Activated B cell treated with CpG ODN at 0.5 μM for 24 hours (primary cell): ENCODE measurements around the gene MOSMO. TPM values are rescaled to one million over a fixed set of nuclear protein-coding genes. Genes with fewer than 3 reads are reported as not detected.

ENCODE experiments used
- ATAC-seq: fragments of 200-7000 bp; cut with Tn5 transposase; one replicate; pipeline ENCODE4 v1.10.0; 2021; ENCODE audit warnings: low read depth, mild to moderate bottlenecking, moderate library complexity
- CTCF ChIA-PET: fragments of 350-600 bp; sonication (Branson Sonifier 250); formaldehyde crosslinking; loops from one replicate; lab custom pipeline; 2021; ENCODE audit warnings: antibody characterized with exemption; lab: Charles Lee
- POLR2A ChIA-PET: fragments of 350-600 bp; sonication (Branson Sonifier 250); formaldehyde crosslinking; loops from one replicate; lab custom pipeline; 2021; ENCODE audit warnings: antibody characterized with exemption; lab: Charles Lee
- DNase-seq: peaks from one replicate; pipeline ENCODE4 v3.0.0; 2022
- H3K27ac Mint-ChIP-seq: one replicate; pipeline ENCODE4 v1.8.0; 2020; ENCODE audit warnings: mixed read lengths
- H3K27me3 Mint-ChIP-seq: one replicate; pipeline ENCODE4 v1.8.0; 2021; ENCODE audit warnings: mixed read lengths
- H3K36me3 Mint-ChIP-seq: one replicate; pipeline ENCODE4 v1.8.0; 2021; ENCODE audit warnings: low read depth, mixed read lengths
- H3K4me1 Mint-ChIP-seq: one replicate; pipeline ENCODE4 v1.8.0; 2021; ENCODE audit warnings: mixed read lengths
- H3K4me3 Mint-ChIP-seq: one replicate; pipeline ENCODE4 v1.8.0; 2020; ENCODE audit warnings: mild to moderate bottlenecking, mixed read lengths
- H3K9me3 Mint-ChIP-seq: one replicate; pipeline ENCODE4 v1.8.0; 2020; ENCODE audit warnings: mixed read lengths
- intact Hi-C: fragments of 100-400 bp; cut with micrococcal nuclease; formaldehyde crosslinking; loops from one replicate; pipeline ENCODE4 v1.15.1; 2024
- total RNA-seq: library from RNA; stranded (reverse); gene quantifications from 2 replicates; pipeline ENCODE4 v1.2.3, GENCODE V29; 2022
- TF ChIP-seq, protein P1 (sequence below): fragments of 200-600 bp; IDR thresholded peaks from one replicate; pipeline ENCODE4 v1.8.0; 2022; ENCODE audit warnings: antibody characterized with exemption, mild to moderate bottlenecking

The MOSMO gene
- total RNA-seq, 1 donor from 2014 or later = 21.3 TPM

- DNase-seq (no peak), ATAC-seq (no peak)
- Mint-ChIP-seq H3K4me1 (no peaks in the 10 kb centered on the region), H3K27me3 (no peaks in the 10 kb centered on the region), H3K9me3 (no peaks in the 10 kb centered on the region), H3K36me3 (peaks cover 51% of the 10 kb centered on the region), H3K27ac (no peak overlapping the region), H3K4me3 (no peak overlapping the region)
- intact Hi-C loops = no loop called here
- TF ChIP-seq, protein P1, sequence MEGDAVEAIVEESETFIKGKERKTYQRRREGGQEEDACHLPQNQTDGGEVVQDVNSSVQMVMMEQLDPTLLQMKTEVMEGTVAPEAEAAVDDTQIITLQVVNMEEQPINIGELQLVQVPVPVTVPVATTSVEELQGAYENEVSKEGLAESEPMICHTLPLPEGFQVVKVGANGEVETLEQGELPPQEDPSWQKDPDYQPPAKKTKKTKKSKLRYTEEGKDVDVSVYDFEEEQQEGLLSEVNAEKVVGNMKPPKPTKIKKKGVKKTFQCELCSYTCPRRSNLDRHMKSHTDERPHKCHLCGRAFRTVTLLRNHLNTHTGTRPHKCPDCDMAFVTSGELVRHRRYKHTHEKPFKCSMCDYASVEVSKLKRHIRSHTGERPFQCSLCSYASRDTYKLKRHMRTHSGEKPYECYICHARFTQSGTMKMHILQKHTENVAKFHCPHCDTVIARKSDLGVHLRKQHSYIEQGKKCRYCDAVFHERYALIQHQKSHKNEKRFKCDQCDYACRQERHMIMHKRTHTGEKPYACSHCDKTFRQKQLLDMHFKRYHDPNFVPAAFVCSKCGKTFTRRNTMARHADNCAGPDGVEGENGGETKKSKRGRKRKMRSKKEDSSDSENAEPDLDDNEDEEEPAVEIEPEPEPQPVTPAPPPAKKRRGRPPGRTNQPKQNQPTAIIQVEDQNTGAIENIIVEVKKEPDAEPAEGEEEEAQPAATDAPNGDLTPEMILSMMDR = no peak
- POLR2A ChIA-PET = no interaction called here
- CTCF ChIA-PET = no interaction called here
Measured at GRCh38 chr16:21985524-21985923, 22.4 kb upstream of the MOSMO start.

DNA sequence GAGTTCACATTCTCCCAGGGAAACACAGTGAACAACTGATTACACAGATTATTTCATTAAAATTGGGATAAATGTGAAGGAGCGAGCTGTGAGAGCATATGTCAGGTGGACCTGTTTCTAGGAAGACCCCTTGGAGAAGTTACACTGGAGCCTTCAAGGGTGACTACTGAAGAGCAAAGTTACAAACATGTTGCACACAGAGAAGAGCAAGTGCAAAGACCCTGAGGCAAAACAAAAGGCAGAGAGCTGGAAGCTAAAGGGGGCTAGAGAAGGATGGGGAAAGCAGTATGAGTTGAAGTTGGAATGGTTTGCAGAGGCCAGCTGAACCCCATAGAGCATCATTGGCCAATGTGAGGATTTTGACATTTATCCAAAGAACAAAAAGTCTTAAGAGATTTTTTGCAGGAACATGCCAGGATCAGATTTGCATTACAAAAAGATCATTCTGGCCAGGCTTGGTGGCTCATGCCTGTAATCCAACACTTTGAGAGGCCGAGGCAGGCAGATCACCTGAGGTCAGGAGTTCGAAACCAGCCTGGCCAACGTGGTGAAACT lies 21.1 kb upstream of the MOSMO start:
- CTCF ChIA-PET = no interaction called here
- H3K9me3 Mint-ChIP-seq = no peaks in the 10 kb centered on the region
- TF ChIP-seq, protein P1 = no peak
- ATAC-seq (no peak), DNase-seq (no peak)
- H3K36me3 Mint-ChIP-seq = peaks cover 40% of the 10 kb centered on the region
- H3K27ac Mint-ChIP-seq = no peak overlapping the region
- POLR2A ChIA-PET = no interaction called here
- H3K4me3 Mint-ChIP-seq = no peak overlapping the region
- H3K27me3 Mint-ChIP-seq = no peaks in the 10 kb centered on the region
- no peaks in the 10 kb centered on the region for H3K4me1 Mint-ChIP-seq
- intact Hi-C loops = no loop called here

- CTCF ChIA-PET = no interaction called here
- TF ChIP-seq, protein P1 = no peak
- Mint-ChIP-seq H3K4me3 (no peak overlapping the region), H3K9me3 (no peaks in the 10 kb centered on the region), H3K27me3 (no peaks in the 10 kb centered on the region), H3K27ac (no peak overlapping the region), H3K4me1 (no peaks in the 10 kb centered on the region), H3K36me3 (peaks cover 32% of the 10 kb centered on the region)
- intact Hi-C loops = no loop called here
- ATAC-seq = no peak
- POLR2A ChIA-PET = no interaction called here
- no peak for DNase-seq
Measured at GRCh38 chr16:21987498-21987897, 20.4 kb upstream of the MOSMO start.

- no peak overlapping the region for H3K27ac Mint-ChIP-seq
- CTCF ChIA-PET = interaction anchor here (1.0 to 2.2 kb wide), 2 partner anchors 13 to 89 kb away, joined by 3 to 19 read pairs; no protein-coding TSS in a partner anchor
- H3K4me3 Mint-ChIP-seq = no peak overlapping the region
- peaks cover 18% of the 10 kb centered on the region for H3K36me3 Mint-ChIP-seq
- DNase-seq = no peak
- H3K9me3 Mint-ChIP-seq = no peaks in the 10 kb centered on the region
- no peak for ATAC-seq
- H3K4me1 Mint-ChIP-seq = no peaks in the 10 kb centered on the region
- intact Hi-C loops = no loop called here
- TF ChIP-seq, protein P1 = no peak
- H3K27me3 Mint-ChIP-seq = no peaks in the 10 kb centered on the region
- POLR2A ChIA-PET = interaction anchor here (0.7 kb wide), 1 partner anchor 30 kb away, joined by 5 read pairs; no protein-coding TSS in a partner anchor
Measured at GRCh38 chr16:21989133-21989532, 18.8 kb upstream of the MOSMO start.

DNA sequence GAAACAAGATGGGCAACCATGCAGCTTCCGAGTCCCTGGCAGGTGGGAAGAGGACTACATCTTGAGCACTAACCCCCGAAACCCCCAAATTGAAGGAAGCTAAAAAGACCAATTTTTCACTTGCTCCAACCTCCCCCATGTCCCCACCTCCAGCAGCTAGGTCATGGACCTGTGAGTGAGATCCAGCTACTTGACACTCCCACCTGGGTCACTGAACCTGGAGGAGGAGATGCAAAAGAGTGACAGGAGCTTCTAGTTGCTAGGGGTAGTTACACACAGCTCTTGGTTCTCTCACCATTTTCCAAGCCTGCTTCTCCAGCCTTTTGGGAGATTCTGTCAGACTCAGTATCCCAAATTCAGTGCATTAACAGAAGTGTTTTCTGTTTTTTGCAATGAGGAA lies 18.2 kb upstream of the MOSMO start:
- Mint-ChIP-seq H3K4me3 (no peak overlapping the region), H3K36me3 (peaks cover 12% of the 10 kb centered on the region), H3K9me3 (no peaks in the 10 kb centered on the region), H3K4me1 (no peaks in the 10 kb centered on the region), H3K27me3 (no peaks in the 10 kb centered on the region), H3K27ac (no peak overlapping the region)
- ATAC-seq (no peak), DNase-seq (no peak)
- ChIA-PET POLR2A (no interaction called here), CTCF (interaction anchor here (1.0 to 2.2 kb wide), 3 partner anchors 10 to 88 kb away, joined by 3 to 19 read pairs (median 3); no protein-coding TSS in a partner anchor)
- intact Hi-C loops = no loop called here
- TF ChIP-seq, protein P1 = no peak
